WTC11 (cell line): ENCODE data around the gene PIP4K2B. TPM values are rescaled to one million over a fixed set of nuclear protein-coding genes. Genes with fewer than 3 reads are reported as not detected.

Experiments
- ATF3 ChIP-seq: sonication (generic); formaldehyde crosslinking; conservative IDR thresholded peaks from 2 replicates; pipeline ENCODE4 v1.8.1; 2022; ENCODE audit warnings: mild to moderate bottlenecking, missing genetic modification reagents
- ETV6 ChIP-seq: sonication (generic); formaldehyde crosslinking; IDR thresholded peaks from 2 replicates; pipeline ENCODE4 v1.8.1; 2022; ENCODE audit warnings: mild to moderate bottlenecking, missing genetic modification reagents
- FOXK1 ChIP-seq: sonication (generic); formaldehyde crosslinking; IDR thresholded peaks from 2 replicates; pipeline ENCODE4 v1.8.0; 2022; ENCODE audit warnings: mild to moderate bottlenecking, moderate library complexity, missing genetic modification reagents
- NFYB ChIP-seq: sonication (generic); formaldehyde crosslinking; conservative IDR thresholded peaks from 2 replicates; pipeline ENCODE4 v1.8.0; 2022; ENCODE audit warnings: low read depth, missing genetic modification reagents
- PRRX2 ChIP-seq: fragments of 250-450 bp; sonication (Bioruptor Pico); IDR thresholded peaks from 2 replicates; pipeline ENCODE4 v1.8.0; 2021; ENCODE audit warnings: mild to moderate bottlenecking
- RELA ChIP-seq: sonication (generic); formaldehyde crosslinking; IDR thresholded peaks from 2 replicates; pipeline ENCODE4 v1.8.1; 2022; ENCODE audit warnings: missing genetic modification reagents, mild to moderate bottlenecking, borderline replicate concordance
- SMAD3 ChIP-seq: sonication (generic); formaldehyde crosslinking; IDR thresholded peaks from 2 replicates; pipeline ENCODE4 v1.8.0; 2022; ENCODE audit warnings: missing genetic modification reagents, mild to moderate bottlenecking, borderline replicate concordance
- TP53 ChIP-seq: sonication (generic); formaldehyde crosslinking; IDR thresholded peaks from 2 replicates; pipeline ENCODE4 v1.8.1; 2023; ENCODE audit warnings: mild to moderate bottlenecking, missing genetic modification reagents
- ZBTB21 ChIP-seq: sonication (generic); formaldehyde crosslinking; IDR thresholded peaks from 2 replicates; pipeline ENCODE4 v1.8.1; 2023; ENCODE audit warnings: mild to moderate bottlenecking, missing genetic modification reagents, borderline replicate concordance
- ZNF219 ChIP-seq: sonication (generic); formaldehyde crosslinking; IDR thresholded peaks from 2 replicates; pipeline ENCODE4 v1.8.0; 2023; ENCODE audit warnings: missing genetic modification reagents, mild to moderate bottlenecking, borderline replicate concordance
- ZNF281 ChIP-seq: sonication (generic); formaldehyde crosslinking; IDR thresholded peaks from 2 replicates; pipeline ENCODE4 v1.8.0; 2023; ENCODE audit warnings: mild to moderate bottlenecking, missing genetic modification reagents
- ZNF317 ChIP-seq: sonication (generic); formaldehyde crosslinking; IDR thresholded peaks from 2 replicates; pipeline ENCODE4 v1.8.1; 2023; ENCODE audit warnings: low read depth, mild to moderate bottlenecking, moderate library complexity, missing genetic modification reagents, borderline replicate concordance
- ZNF396 ChIP-seq: fragments of 250-450 bp; sonication (Bioruptor Pico); IDR thresholded peaks from 2 replicates; pipeline ENCODE4 v1.8.0; 2021; ENCODE audit warnings: mild to moderate bottlenecking, moderate library complexity, borderline replicate concordance
- ZNF416 ChIP-seq: fragments of 250-450 bp; sonication (Bioruptor Pico); IDR thresholded peaks from 2 replicates; pipeline ENCODE4 v1.9.0; 2021; ENCODE audit warnings: mild to moderate bottlenecking, inconsistent platforms
- total RNA-seq: library from RNA; stranded (reverse); gene quantifications from 3 replicates; pipeline ENCODE4 v1.2.3, GENCODE V29; 2021
- TF ChIP-seq, protein P1 (sequence below): sonication (generic); formaldehyde crosslinking; IDR thresholded peaks from 2 replicates; pipeline ENCODE4 v1.8.1; 2022; ENCODE audit warnings: mild to moderate bottlenecking, moderate library complexity, missing genetic modification reagents
- TF ChIP-seq, protein P2 (sequence below): fragments of 250-450 bp; sonication (Bioruptor Pico); IDR thresholded peaks from 2 replicates; pipeline ENCODE4 v2.1.2; 2022; ENCODE audit warnings: mild to moderate bottlenecking, moderate library complexity
- TF ChIP-seq, protein P3 (sequence below): sonication (generic); formaldehyde crosslinking; IDR thresholded peaks from 2 replicates; pipeline ENCODE4 v1.8.0; 2022; ENCODE audit warnings: missing genetic modification reagents
- TF ChIP-seq, protein P4 (sequence below): sonication (generic); formaldehyde crosslinking; IDR thresholded peaks from 2 replicates; pipeline ENCODE4 v1.8.0; 2023; ENCODE audit warnings: missing genetic modification reagents, mild to moderate bottlenecking, borderline replicate concordance
- TF ChIP-seq, protein P5 (sequence below): sonication (generic); formaldehyde crosslinking; IDR thresholded peaks from 2 replicates; pipeline ENCODE4 v1.8.0; 2023; ENCODE audit warnings: missing genetic modification reagents
- TF ChIP-seq, protein P6 (sequence below): sonication (generic); formaldehyde crosslinking; IDR thresholded peaks from 2 replicates; pipeline ENCODE4 v1.8.1; 2022; ENCODE audit warnings: mild to moderate bottlenecking, missing genetic modification reagents, moderate library complexity, borderline replicate concordance
- TF ChIP-seq, protein P7 (sequence below): fragments of 250-450 bp; sonication (Bioruptor Pico); IDR thresholded peaks from 2 replicates; pipeline ENCODE4 v1.9.0; 2021; ENCODE audit warnings: moderate library complexity, mild to moderate bottlenecking, inconsistent platforms, borderline replicate concordance

The PIP4K2B gene
- total RNA-seq, 1 experiment from 2014 or later, result 61.9 TPM

DNA sequence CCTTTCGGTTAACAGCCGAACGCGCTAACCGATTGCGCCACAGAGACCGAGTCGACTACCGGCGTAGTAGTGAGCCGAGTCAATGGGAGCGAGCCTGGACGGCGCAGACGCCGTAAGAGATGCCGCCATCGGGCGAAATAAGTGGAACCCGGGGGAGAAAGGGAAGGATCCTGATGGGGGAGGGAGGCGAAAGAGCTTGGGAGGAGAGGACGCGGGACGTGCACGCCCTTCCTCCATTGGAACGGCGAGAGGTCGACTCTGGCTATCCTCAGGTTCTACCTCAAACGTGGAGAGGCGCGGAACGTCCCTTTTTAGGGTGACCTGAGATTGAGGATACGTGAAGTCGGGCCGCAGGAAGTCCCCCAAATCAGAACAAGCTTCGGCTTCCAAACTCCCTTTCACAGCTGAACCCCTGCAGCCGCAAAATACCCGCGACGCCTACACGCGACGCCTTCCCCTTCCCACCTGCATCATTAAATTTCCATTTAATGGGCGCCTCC lies 47.5 kb downstream of the PIP4K2B start (continued):
- TF ChIP-seq, protein P1, sequence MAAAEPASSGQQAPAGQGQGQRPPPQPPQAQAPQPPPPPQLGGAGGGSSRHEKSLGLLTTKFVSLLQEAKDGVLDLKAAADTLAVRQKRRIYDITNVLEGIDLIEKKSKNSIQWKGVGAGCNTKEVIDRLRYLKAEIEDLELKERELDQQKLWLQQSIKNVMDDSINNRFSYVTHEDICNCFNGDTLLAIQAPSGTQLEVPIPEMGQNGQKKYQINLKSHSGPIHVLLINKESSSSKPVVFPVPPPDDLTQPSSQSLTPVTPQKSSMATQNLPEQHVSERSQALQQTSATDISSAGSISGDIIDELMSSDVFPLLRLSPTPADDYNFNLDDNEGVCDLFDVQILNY (CRISPR knock-in tag), result no peak; the same call in 1 of the 2 replicates
- TF ChIP-seq SMAD3 (CRISPR knock-in tag) (peak; percentile 63; the same call in 1 of the 2 replicates), ETV6 (CRISPR knock-in tag) (peak; percentile 47; the same call in 1 of the 2 replicates), ZBTB21 (CRISPR knock-in tag) (peak; percentile 60; the same call in 1 of the 2 replicates), ZNF416 (CRISPR knock-in tag) (no peak), ZNF281 (0 out of 2 replicates have a peak, but pooled peaks have one; percentile 29), RELA (CRISPR knock-in tag) (no peak), ZNF317 (CRISPR knock-in tag) (no peak), NFYB (CRISPR knock-in tag) (no peak), ATF3 (CRISPR knock-in tag) (no peak), ZNF396 (CRISPR knock-in tag) (no peak), FOXK1 (CRISPR knock-in tag) (no peak), ZNF219 (CRISPR knock-in tag) (no peak), TP53 (CRISPR knock-in tag) (no peak), PRRX2 (no peak; the same call in 1 of the 2 replicates)
- TF ChIP-seq, protein P2, sequence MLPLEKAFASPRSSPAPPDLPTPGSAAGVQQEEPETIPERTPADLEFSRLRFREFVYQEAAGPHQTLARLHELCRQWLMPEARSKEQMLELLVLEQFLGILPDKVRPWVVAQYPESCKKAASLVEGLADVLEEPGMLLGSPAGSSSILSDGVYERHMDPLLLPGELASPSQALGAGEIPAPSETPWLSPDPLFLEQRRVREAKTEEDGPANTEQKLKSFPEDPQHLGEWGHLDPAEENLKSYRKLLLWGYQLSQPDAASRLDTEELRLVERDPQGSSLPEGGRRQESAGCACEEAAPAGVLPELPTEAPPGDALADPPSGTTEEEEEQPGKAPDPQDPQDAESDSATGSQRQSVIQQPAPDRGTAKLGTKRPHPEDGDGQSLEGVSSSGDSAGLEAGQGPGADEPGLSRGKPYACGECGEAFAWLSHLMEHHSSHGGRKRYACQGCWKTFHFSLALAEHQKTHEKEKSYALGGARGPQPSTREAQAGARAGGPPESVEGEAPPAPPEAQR (CRISPR knock-in tag), result no peak
- TF ChIP-seq, protein P3, sequence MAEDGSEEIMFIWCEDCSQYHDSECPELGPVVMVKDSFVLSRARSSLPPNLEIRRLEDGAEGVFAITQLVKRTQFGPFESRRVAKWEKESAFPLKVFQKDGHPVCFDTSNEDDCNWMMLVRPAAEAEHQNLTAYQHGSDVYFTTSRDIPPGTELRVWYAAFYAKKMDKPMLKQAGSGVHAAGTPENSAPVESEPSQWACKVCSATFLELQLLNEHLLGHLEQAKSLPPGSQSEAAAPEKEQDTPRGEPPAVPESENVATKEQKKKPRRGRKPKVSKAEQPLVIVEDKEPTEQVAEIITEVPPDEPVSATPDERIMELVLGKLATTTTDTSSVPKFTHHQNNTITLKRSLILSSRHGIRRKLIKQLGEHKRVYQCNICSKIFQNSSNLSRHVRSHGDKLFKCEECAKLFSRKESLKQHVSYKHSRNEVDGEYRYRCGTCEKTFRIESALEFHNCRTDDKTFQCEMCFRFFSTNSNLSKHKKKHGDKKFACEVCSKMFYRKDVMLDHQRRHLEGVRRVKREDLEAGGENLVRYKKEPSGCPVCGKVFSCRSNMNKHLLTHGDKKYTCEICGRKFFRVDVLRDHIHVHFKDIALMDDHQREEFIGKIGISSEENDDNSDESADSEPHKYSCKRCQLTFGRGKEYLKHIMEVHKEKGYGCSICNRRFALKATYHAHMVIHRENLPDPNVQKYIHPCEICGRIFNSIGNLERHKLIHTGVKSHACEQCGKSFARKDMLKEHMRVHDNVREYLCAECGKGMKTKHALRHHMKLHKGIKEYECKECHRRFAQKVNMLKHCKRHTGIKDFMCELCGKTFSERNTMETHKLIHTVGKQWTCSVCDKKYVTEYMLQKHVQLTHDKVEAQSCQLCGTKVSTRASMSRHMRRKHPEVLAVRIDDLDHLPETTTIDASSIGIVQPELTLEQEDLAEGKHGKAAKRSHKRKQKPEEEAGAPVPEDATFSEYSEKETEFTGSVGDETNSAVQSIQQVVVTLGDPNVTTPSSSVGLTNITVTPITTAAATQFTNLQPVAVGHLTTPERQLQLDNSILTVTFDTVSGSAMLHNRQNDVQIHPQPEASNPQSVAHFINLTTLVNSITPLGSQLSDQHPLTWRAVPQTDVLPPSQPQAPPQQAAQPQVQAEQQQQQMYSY, result no peak
- TF ChIP-seq, protein P4, sequence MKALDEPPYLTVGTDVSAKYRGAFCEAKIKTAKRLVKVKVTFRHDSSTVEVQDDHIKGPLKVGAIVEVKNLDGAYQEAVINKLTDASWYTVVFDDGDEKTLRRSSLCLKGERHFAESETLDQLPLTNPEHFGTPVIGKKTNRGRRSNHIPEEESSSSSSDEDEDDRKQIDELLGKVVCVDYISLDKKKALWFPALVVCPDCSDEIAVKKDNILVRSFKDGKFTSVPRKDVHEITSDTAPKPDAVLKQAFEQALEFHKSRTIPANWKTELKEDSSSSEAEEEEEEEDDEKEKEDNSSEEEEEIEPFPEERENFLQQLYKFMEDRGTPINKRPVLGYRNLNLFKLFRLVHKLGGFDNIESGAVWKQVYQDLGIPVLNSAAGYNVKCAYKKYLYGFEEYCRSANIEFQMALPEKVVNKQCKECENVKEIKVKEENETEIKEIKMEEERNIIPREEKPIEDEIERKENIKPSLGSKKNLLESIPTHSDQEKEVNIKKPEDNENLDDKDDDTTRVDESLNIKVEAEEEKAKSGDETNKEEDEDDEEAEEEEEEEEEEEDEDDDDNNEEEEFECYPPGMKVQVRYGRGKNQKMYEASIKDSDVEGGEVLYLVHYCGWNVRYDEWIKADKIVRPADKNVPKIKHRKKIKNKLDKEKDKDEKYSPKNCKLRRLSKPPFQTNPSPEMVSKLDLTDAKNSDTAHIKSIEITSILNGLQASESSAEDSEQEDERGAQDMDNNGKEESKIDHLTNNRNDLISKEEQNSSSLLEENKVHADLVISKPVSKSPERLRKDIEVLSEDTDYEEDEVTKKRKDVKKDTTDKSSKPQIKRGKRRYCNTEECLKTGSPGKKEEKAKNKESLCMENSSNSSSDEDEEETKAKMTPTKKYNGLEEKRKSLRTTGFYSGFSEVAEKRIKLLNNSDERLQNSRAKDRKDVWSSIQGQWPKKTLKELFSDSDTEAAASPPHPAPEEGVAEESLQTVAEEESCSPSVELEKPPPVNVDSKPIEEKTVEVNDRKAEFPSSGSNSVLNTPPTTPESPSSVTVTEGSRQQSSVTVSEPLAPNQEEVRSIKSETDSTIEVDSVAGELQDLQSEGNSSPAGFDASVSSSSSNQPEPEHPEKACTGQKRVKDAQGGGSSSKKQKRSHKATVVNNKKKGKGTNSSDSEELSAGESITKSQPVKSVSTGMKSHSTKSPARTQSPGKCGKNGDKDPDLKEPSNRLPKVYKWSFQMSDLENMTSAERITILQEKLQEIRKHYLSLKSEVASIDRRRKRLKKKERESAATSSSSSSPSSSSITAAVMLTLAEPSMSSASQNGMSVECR (CRISPR knock-in tag), result 0 out of 2 replicates have a peak, but pooled peaks have one; percentile 63
- TF ChIP-seq, protein P5, sequence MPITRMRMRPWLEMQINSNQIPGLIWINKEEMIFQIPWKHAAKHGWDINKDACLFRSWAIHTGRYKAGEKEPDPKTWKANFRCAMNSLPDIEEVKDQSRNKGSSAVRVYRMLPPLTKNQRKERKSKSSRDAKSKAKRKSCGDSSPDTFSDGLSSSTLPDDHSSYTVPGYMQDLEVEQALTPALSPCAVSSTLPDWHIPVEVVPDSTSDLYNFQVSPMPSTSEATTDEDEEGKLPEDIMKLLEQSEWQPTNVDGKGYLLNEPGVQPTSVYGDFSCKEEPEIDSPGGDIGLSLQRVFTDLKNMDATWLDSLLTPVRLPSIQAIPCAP, result no peak
- TF ChIP-seq, protein P6, sequence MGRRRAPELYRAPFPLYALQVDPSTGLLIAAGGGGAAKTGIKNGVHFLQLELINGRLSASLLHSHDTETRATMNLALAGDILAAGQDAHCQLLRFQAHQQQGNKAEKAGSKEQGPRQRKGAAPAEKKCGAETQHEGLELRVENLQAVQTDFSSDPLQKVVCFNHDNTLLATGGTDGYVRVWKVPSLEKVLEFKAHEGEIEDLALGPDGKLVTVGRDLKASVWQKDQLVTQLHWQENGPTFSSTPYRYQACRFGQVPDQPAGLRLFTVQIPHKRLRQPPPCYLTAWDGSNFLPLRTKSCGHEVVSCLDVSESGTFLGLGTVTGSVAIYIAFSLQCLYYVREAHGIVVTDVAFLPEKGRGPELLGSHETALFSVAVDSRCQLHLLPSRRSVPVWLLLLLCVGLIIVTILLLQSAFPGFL (CRISPR knock-in tag), result no peak
- TF ChIP-seq, protein P7, sequence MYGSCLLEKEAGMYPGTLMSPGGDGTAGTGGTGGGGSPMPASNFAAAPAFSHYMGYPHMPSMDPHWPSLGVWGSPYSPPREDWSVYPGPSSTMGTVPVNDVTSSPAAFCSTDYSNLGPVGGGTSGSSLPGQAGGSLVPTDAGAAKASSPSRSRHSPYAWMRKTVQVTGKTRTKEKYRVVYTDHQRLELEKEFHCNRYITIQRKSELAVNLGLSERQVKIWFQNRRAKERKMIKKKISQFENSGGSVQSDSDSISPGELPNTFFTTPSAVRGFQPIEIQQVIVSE (CRISPR knock-in tag), result no peak
